ENCODE data around the gene COPB1.

DNA sequence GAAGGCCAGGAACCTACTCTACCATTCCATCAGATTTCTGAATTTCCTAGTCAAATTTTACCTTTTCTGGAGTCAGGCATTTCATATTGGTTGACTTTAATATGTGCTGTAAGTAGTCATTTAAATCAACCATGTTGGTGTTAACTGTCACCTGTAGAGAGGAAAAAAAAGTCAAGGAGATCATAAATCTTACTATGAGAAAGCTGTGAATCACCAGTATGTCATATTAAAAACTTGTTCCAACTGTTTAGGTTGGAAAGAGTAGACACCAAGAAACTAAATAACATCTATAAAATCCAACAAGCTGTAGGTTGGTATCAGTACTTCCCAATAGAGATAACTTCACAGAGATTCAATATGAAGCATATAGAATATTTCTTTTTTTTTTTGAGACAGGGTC lies 39.5 kb downstream of the COPB1 start:
- TF ChIP-seq EP300 (IDR thresholded peaks at IDR 0.05; ENCODE audit: borderline replicate concordance in 1 of 2, low read depth in 2 of 2, low read length in 2 of 2) (no peak), KDM1A (IDR thresholded peaks at IDR 0.05; ENCODE audit: borderline replicate concordance, low read length) (no peak), RXRA (IDR thresholded peaks at IDR 0.05; ENCODE audit: insufficient read depth, low read depth, low read length) (no peak), CBX5 (IDR thresholded peaks at IDR 0.05; ENCODE audit: low read depth, low read length) (no peak), POLR2AphosphoS5 (IDR thresholded peaks at IDR 0.05; ENCODE audit: low read depth, low read length) (no peak), CREB1 (IDR thresholded peaks at IDR 0.05) (no peak), POLR2A (IDR thresholded peaks at IDR 0.05; ENCODE audit: control extremely low read depth in 1 of 2, low read depth in 2 of 2, low read length in 2 of 2) (no peak), RAD21 (IDR thresholded peaks at IDR 0.05 in 1 of 2, conservative IDR thresholded peaks at IDR 0.05 in 1 of 2; ENCODE audit: low read depth in 2 of 2, low read length in 2 of 2) (no peak), ASH2L (IDR thresholded peaks at IDR 0.05; ENCODE audit: low read length) (no peak), GABPA (IDR thresholded peaks at IDR 0.05; ENCODE audit: borderline replicate concordance, insufficient read depth, low read length) (no peak), TEAD4 (IDR thresholded peaks at IDR 0.05; ENCODE audit: low read depth, low read length) (no peak)
- TF ChIP-seq, protein P1, sequence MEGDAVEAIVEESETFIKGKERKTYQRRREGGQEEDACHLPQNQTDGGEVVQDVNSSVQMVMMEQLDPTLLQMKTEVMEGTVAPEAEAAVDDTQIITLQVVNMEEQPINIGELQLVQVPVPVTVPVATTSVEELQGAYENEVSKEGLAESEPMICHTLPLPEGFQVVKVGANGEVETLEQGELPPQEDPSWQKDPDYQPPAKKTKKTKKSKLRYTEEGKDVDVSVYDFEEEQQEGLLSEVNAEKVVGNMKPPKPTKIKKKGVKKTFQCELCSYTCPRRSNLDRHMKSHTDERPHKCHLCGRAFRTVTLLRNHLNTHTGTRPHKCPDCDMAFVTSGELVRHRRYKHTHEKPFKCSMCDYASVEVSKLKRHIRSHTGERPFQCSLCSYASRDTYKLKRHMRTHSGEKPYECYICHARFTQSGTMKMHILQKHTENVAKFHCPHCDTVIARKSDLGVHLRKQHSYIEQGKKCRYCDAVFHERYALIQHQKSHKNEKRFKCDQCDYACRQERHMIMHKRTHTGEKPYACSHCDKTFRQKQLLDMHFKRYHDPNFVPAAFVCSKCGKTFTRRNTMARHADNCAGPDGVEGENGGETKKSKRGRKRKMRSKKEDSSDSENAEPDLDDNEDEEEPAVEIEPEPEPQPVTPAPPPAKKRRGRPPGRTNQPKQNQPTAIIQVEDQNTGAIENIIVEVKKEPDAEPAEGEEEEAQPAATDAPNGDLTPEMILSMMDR (IDR thresholded peaks at IDR 0.05; ENCODE audit: control extremely low read depth in 1 of 3, insufficient read depth in 1 of 3, low read depth in 1 of 3, low read length in 3 of 3), result no peak
- TF ChIP-seq, protein P2, sequence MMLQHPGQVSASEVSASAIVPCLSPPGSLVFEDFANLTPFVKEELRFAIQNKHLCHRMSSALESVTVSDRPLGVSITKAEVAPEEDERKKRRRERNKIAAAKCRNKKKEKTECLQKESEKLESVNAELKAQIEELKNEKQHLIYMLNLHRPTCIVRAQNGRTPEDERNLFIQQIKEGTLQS (IDR thresholded peaks at IDR 0.05; ENCODE audit: insufficient read depth, low read depth, low read length), result no peak

Measured in H1 (cell line).